Upper lobe of left lung (tissue), 4 donors: ENCODE results near the gene TMEM165.

Experiments
- EP300 ChIP-seq, 4 donors: sonication (generic); formaldehyde crosslinking; IDR thresholded peaks; one replicate each; pipeline ENCODE4 v1.5.1; 2017; ENCODE audit warnings: antibody characterized with exemption in 4 of 4, control low read depth in 2 of 4
- POLR2A ChIP-seq, 4 donors: fragments of 450-650 bp; IDR thresholded peaks; one replicate each; pipeline ENCODE4 v1.5.1; 2016 to 2017; ENCODE audit warnings: antibody characterized with exemption in 4 of 4, mild to moderate bottlenecking in 2 of 4
- TF ChIP-seq, protein P1 (sequence below), 6 experiments: fragments of 450-650 bp in 4 of 6; fragments of 200-600 bp in 2 of 6; sonication (generic) in 2 of 6; IDR thresholded peaks; one replicate each; pipeline ENCODE4 v1.5.1; 2016 to 2019; ENCODE audit warnings: antibody characterized with exemption in 6 of 6

DNA sequence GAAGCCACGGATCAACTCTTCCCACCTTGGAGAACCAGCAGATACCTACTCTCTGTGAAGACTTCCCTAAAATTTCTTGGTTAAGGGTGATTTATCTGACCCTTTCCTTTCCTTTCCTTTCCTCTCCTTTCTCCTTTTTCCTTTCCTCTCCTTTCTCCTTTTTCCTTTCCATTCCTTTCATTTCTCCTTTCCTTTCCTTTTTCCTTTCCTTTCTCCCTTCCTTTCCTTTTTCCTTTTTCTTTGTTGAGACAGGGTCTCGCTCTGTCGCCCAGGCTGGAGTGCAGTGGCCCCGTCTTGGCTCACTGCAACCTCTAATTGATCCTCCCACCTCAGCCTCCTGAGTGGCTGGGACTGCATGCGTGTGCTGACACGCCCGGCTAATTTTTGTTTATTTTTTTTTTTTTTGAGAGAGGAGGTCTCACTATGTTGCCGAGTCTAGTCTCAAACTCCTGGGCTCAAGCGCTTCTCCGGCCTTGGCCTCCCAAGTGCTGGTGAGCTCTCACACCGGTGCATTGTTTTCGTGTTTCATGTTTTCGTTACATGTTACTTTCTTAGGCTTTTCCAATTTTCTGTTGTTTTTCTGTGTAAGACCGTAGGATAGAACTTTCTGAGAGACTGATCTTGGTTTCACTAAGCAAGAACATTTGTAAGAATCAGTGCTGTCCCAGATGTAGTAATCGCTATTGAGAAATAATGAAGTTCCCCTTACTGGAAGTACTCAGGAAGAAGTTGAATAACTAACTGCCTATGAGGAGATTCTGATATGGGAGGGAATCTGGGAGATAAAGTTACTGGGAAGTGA, 2.0 kb downstream of the TMEM165 start:
- TF ChIP-seq, protein P1, sequence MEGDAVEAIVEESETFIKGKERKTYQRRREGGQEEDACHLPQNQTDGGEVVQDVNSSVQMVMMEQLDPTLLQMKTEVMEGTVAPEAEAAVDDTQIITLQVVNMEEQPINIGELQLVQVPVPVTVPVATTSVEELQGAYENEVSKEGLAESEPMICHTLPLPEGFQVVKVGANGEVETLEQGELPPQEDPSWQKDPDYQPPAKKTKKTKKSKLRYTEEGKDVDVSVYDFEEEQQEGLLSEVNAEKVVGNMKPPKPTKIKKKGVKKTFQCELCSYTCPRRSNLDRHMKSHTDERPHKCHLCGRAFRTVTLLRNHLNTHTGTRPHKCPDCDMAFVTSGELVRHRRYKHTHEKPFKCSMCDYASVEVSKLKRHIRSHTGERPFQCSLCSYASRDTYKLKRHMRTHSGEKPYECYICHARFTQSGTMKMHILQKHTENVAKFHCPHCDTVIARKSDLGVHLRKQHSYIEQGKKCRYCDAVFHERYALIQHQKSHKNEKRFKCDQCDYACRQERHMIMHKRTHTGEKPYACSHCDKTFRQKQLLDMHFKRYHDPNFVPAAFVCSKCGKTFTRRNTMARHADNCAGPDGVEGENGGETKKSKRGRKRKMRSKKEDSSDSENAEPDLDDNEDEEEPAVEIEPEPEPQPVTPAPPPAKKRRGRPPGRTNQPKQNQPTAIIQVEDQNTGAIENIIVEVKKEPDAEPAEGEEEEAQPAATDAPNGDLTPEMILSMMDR (IDR thresholded peaks at IDR 0.05): no peak
- TF ChIP-seq POLR2A (IDR thresholded peaks at IDR 0.05): peak in 2 of 4 donors; percentile 58 to 72
- peak in 2 of 4 donors; percentile 49 to 84 for TF ChIP-seq EP300 (IDR thresholded peaks at IDR 0.05)
